GM12872 (cell line): ENCODE measurements around the gene ARHGEF2.

ENCODE experiments used
- CTCF ChIP-seq: IDR thresholded peaks from 3 replicates; pipeline ENCODE4 v1.5.1; 2011; ENCODE audit warnings: low read depth, mild to moderate bottlenecking, low read length, moderate library complexity; ENCODE audit not compliant: insufficient read depth

The ARHGEF2 gene

GRCh38 chr1:155934936-155935590 is 43.3 kb downstream of the ARHGEF2 start:
- TF ChIP-seq CTCF = no peak

GRCh38 chr1:155934097-155934935 is 44.0 kb downstream of the ARHGEF2 start, which contains the start of gene KHDC4:
Gene KHDC4, minus strand, starts transcription at chr1:155934413. Its CDS starts 40 bp downstream, at chr1:155934373.
- peak; percentile 30; the same call in 1 of the 3 replicates for TF ChIP-seq CTCF

- no peak for TF ChIP-seq CTCF
These were observed 44.7 kb downstream of the ARHGEF2 start for GRCh38 chr1:155933591-155934096.

- TF ChIP-seq CTCF = no peak
These were observed 45.9 kb downstream of the ARHGEF2 start for GRCh38 chr1:155932487-155932886.

- TF ChIP-seq CTCF = no peak
These were observed 46.3 kb downstream of the ARHGEF2 start for GRCh38 chr1:155932081-155932480.

GRCh38 chr1:155931332-155932038 is 46.9 kb downstream of the ARHGEF2 start:
- TF ChIP-seq CTCF = no peak

GRCh38 chr1:155929057-155929456 is 49.3 kb downstream of the ARHGEF2 start:
- TF ChIP-seq CTCF = no peak
